SK-N-SH treated with all-trans-retinoic acid at 6 μM for 48 hours (cell line): ENCODE data around the gene IL17RD.
A peak's percentile ranks its signal among the peaks of the same experiment; 100 is the strongest.

Experiments
- ATAC-seq: fragments of 200-7000 bp; cut with Tn5 transposase; 3 replicates; pipeline ENCODE4 v1.9.1; 2020; ENCODE audit warnings: mild to moderate bottlenecking, moderate library complexity
- ARNTL ChIP-seq: fragments of 450-650 bp; formaldehyde crosslinking; IDR thresholded peaks from 2 replicates; pipeline ENCODE4 v1.5.0; 2020; ENCODE audit warnings: low read depth, mild to moderate bottlenecking, moderate library complexity, borderline replicate concordance
- ESRRG ChIP-seq: fragments of 250-450 bp; sonication (Bioruptor Pico); IDR thresholded peaks from 2 replicates; pipeline ENCODE4 v1.6.1; 2021; ENCODE audit warnings: mild to moderate bottlenecking
- GLIS3 ChIP-seq: fragments of 250-450 bp; sonication (Bioruptor Pico); IDR thresholded peaks from 2 replicates; pipeline ENCODE4 v1.5.0; 2020; ENCODE audit warnings: mild to moderate bottlenecking, moderate library complexity
- OSR1 ChIP-seq: fragments of 250-450 bp; sonication (Bioruptor Pico); IDR thresholded peaks from 2 replicates; pipeline ENCODE4 v1.8.0; 2022; ENCODE audit warnings: moderate library complexity, mild to moderate bottlenecking, inconsistent platforms
- PPARA ChIP-seq: fragments of 250-450 bp; sonication (Bioruptor Pico); IDR thresholded peaks from 2 replicates; pipeline ENCODE4 v1.5.0; 2020; ENCODE audit warnings: mild to moderate bottlenecking, borderline replicate concordance
- RARB ChIP-seq: fragments of 250-450 bp; sonication (Bioruptor Pico); IDR thresholded peaks from 2 replicates; pipeline ENCODE4 v1.8.0; 2021; ENCODE audit warnings: mild to moderate bottlenecking, moderate library complexity
- SNAI2 ChIP-seq: fragments of 250-450 bp; sonication (Bioruptor Pico); IDR thresholded peaks from 2 replicates; pipeline ENCODE4 v1.5.0; 2020; ENCODE audit warnings: mild to moderate bottlenecking, moderate library complexity
- TCF4 ChIP-seq: fragments of 250-450 bp; sonication (Bioruptor Pico); IDR thresholded peaks from 2 replicates; pipeline ENCODE4 v1.8.0; 2021; ENCODE audit warnings: mild to moderate bottlenecking, moderate library complexity, borderline replicate concordance
- ZC3H10 ChIP-seq: fragments of 250-450 bp; sonication (Bioruptor Pico); IDR thresholded peaks from 2 replicates; pipeline ENCODE4 v1.5.1; 2021; ENCODE audit warnings: mild to moderate bottlenecking, moderate library complexity
- ZFP3 ChIP-seq: fragments of 250-450 bp; sonication (Bioruptor Pico); IDR thresholded peaks from 2 replicates; pipeline ENCODE4 v1.5.0; 2020; ENCODE audit warnings: mild to moderate bottlenecking, moderate library complexity
- ZFP30 ChIP-seq: fragments of 450-650 bp; formaldehyde crosslinking; IDR thresholded peaks from 2 replicates; pipeline ENCODE4 v1.5.0; 2022; ENCODE audit warnings: mild to moderate bottlenecking, moderate library complexity
- ZNF565 ChIP-seq: fragments of 450-650 bp; formaldehyde crosslinking; conservative IDR thresholded peaks from 2 replicates; pipeline ENCODE4 v1.5.0; 2020; ENCODE audit warnings: low read depth, mild to moderate bottlenecking, moderate library complexity
- ZNF70 ChIP-seq: fragments of 450-650 bp; formaldehyde crosslinking; IDR thresholded peaks from 2 replicates; pipeline ENCODE4 v1.5.0; 2020; ENCODE audit warnings: mild to moderate bottlenecking, moderate library complexity
- ZNF8 ChIP-seq: fragments of 450-650 bp; formaldehyde crosslinking; IDR thresholded peaks from 2 replicates; pipeline ENCODE4 v1.5.0; 2020; ENCODE audit warnings: mild to moderate bottlenecking, moderate library complexity
- TF ChIP-seq, protein P1 (sequence below): fragments of 250-450 bp; sonication (Bioruptor Pico); IDR thresholded peaks from 2 replicates; pipeline ENCODE4 v1.8.0; 2021; ENCODE audit warnings: low read depth, mild to moderate bottlenecking, moderate library complexity, borderline replicate concordance
- TF ChIP-seq, protein P2 (sequence below): fragments of 250-450 bp; sonication (Bioruptor Pico); IDR thresholded peaks from 2 replicates; pipeline ENCODE4 v1.8.0; 2020; ENCODE audit warnings: mild to moderate bottlenecking, moderate library complexity, borderline replicate concordance
- TF ChIP-seq, protein P3 (sequence below): fragments of 250-450 bp; sonication (Bioruptor Pico); IDR thresholded peaks from 2 replicates; pipeline ENCODE4 v1.5.1; 2020; ENCODE audit warnings: low read depth, mild to moderate bottlenecking, moderate library complexity
- TF ChIP-seq, protein P4 (sequence below): fragments of 250-450 bp; sonication (Bioruptor Pico); IDR thresholded peaks from 2 replicates; pipeline ENCODE4 v1.5.1; 2021; ENCODE audit warnings: mild to moderate bottlenecking, moderate library complexity
- TF ChIP-seq, protein P5 (sequence below): fragments of 250-450 bp; sonication (Bioruptor Pico); IDR thresholded peaks from 2 replicates; pipeline ENCODE4 v1.5.0; 2020; ENCODE audit warnings: mild to moderate bottlenecking, moderate library complexity

The IL17RD gene

DNA sequence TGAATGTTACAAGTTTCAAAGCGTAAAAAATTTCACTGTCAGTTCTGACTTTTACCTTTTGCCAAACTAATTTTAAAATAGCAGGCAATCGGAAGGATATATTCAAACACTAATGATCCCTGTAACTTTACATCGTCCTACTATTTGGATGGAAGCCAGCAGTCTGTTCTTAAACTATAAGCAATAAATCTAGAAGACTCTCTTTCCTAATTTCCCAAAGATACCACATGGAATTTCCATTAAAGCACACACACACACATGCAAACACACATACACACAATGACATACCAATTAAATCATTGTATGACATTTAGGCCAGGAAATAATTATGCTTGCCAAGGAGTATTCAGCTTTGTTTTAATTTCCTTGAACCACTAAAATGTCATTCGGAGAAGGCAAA, 32.0 kb downstream of the IL17RD start:
- no peak for ATAC-seq
- TF ChIP-seq GLIS3 (CRISPR knock-in tag): no peak
- no peak for TF ChIP-seq SNAI2
- TF ChIP-seq, protein P1, sequence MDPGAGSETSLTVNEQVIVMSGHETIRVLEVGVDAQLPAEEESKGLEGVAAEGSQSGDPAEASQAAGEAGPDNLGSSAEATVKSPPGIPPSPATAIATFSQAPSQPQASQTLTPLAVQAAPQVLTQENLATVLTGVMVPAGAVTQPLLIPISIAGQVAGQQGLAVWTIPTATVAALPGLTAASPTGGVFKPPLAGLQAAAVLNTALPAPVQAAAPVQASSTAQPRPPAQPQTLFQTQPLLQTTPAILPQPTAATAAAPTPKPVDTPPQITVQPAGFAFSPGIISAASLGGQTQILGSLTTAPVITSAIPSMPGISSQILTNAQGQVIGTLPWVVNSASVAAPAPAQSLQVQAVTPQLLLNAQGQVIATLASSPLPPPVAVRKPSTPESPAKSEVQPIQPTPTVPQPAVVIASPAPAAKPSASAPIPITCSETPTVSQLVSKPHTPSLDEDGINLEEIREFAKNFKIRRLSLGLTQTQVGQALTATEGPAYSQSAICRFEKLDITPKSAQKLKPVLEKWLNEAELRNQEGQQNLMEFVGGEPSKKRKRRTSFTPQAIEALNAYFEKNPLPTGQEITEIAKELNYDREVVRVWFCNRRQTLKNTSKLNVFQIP (CRISPR knock-in tag): no peak
- TF ChIP-seq ZFP3 (CRISPR knock-in tag): no peak
- TF ChIP-seq OSR1 (CRISPR knock-in tag): no peak
- TF ChIP-seq ZC3H10 (CRISPR knock-in tag): no peak
- TF ChIP-seq ARNTL (CRISPR knock-in tag): no peak
- no peak for TF ChIP-seq ZNF8 (CRISPR knock-in tag)
- TF ChIP-seq TCF4 (CRISPR knock-in tag): no peak
- no peak for TF ChIP-seq PPARA (CRISPR knock-in tag)
- no peak for TF ChIP-seq ZNF565 (CRISPR knock-in tag)
- no peak for TF ChIP-seq ESRRG
- TF ChIP-seq, protein P2, sequence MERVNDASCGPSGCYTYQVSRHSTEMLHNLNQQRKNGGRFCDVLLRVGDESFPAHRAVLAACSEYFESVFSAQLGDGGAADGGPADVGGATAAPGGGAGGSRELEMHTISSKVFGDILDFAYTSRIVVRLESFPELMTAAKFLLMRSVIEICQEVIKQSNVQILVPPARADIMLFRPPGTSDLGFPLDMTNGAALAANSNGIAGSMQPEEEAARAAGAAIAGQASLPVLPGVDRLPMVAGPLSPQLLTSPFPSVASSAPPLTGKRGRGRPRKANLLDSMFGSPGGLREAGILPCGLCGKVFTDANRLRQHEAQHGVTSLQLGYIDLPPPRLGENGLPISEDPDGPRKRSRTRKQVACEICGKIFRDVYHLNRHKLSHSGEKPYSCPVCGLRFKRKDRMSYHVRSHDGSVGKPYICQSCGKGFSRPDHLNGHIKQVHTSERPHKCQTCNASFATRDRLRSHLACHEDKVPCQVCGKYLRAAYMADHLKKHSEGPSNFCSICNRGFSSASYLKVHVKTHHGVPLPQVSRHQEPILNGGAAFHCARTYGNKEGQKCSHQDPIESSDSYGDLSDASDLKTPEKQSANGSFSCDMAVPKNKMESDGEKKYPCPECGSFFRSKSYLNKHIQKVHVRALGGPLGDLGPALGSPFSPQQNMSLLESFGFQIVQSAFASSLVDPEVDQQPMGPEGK (CRISPR knock-in tag): no peak

DNA sequence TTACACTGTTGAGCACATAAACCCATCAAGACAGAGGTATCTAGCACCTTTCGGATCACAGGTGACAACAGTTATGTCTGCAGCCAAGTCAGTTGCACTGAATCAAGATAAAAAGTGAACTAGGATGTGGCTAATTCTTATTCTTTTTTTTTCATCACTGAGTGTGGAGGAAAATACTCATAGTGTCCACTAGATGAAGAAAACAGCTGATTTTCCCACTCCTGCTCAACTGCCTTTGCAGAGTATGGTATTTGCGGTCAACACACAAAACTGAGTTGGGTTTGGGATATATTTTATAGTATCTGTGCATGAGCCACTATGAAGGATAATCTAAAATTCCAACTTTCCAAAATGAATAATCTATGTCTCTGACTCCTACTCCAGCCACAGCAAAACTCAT, 32.5 kb downstream of the IL17RD start:
- TF ChIP-seq ZFP3 (CRISPR knock-in tag): peak; percentile 49; the same call in 1 of the 2 replicates
- TF ChIP-seq, protein P3, sequence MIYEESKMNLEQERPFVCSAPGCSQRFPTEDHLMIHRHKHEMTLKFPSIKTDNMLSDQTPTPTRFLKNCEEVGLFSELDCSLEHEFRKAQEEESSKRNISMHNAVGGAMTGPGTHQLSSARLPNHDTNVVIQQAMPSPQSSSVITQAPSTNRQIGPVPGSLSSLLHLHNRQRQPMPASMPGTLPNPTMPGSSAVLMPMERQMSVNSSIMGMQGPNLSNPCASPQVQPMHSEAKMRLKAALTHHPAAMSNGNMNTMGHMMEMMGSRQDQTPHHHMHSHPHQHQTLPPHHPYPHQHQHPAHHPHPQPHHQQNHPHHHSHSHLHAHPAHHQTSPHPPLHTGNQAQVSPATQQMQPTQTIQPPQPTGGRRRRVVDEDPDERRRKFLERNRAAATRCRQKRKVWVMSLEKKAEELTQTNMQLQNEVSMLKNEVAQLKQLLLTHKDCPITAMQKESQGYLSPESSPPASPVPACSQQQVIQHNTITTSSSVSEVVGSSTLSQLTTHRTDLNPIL (CRISPR knock-in tag): no peak
- no peak for ATAC-seq

DNA sequence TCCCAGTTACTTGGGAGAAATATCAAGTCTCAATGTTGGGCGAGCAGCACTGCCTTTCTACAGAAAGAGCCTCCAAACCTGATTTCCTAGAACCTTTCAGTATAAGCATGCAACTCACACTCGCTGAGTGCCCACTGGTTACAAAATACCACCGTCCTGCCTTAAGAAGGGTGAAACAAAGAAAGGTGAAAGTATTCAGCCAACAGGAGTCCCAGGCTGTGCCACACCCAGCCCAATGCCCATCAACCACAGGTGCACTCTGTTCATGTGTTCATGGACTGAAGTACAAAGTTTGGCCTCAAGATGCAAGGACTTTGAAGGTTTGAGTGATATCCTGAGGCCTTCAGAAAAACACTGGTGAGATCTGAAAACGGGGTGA, 34.0 kb downstream of the IL17RD start:
- ATAC-seq: no peak
- no peak for TF ChIP-seq RARB (CRISPR knock-in tag)
- no peak for TF ChIP-seq ZC3H10 (CRISPR knock-in tag)
- TF ChIP-seq, protein P4, sequence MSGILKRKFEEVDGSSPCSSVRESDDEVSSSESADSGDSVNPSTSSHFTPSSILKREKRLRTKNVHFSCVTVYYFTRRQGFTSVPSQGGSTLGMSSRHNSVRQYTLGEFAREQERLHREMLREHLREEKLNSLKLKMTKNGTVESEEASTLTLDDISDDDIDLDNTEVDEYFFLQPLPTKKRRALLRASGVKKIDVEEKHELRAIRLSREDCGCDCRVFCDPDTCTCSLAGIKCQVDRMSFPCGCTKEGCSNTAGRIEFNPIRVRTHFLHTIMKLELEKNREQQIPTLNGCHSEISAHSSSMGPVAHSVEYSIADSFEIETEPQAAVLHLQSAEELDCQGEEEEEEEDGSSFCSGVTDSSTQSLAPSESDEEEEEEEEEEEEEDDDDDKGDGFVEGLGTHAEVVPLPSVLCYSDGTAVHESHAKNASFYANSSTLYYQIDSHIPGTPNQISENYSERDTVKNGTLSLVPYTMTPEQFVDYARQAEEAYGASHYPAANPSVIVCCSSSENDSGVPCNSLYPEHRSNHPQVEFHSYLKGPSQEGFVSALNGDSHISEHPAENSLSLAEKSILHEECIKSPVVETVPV: no peak
- TF ChIP-seq, protein P2 (CRISPR knock-in tag): no peak
- TF ChIP-seq ZNF70 (CRISPR knock-in tag): no peak
- TF ChIP-seq ZNF565 (CRISPR knock-in tag): no peak
- TF ChIP-seq ZFP30 (CRISPR knock-in tag): no peak
- TF ChIP-seq, protein P5, sequence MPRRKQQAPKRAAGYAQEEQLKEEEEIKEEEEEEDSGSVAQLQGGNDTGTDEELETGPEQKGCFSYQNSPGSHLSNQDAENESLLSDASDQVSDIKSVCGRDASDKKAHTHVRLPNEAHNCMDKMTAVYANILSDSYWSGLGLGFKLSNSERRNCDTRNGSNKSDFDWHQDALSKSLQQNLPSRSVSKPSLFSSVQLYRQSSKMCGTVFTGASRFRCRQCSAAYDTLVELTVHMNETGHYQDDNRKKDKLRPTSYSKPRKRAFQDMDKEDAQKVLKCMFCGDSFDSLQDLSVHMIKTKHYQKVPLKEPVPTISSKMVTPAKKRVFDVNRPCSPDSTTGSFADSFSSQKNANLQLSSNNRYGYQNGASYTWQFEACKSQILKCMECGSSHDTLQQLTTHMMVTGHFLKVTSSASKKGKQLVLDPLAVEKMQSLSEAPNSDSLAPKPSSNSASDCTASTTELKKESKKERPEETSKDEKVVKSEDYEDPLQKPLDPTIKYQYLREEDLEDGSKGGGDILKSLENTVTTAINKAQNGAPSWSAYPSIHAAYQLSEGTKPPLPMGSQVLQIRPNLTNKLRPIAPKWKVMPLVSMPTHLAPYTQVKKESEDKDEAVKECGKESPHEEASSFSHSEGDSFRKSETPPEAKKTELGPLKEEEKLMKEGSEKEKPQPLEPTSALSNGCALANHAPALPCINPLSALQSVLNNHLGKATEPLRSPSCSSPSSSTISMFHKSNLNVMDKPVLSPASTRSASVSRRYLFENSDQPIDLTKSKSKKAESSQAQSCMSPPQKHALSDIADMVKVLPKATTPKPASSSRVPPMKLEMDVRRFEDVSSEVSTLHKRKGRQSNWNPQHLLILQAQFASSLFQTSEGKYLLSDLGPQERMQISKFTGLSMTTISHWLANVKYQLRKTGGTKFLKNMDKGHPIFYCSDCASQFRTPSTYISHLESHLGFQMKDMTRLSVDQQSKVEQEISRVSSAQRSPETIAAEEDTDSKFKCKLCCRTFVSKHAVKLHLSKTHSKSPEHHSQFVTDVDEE (CRISPR knock-in tag): no peak
- no peak for TF ChIP-seq SNAI2
- TF ChIP-seq ZNF8 (CRISPR knock-in tag): no peak
- TF ChIP-seq, all 23 proteins: peak for 0
